Gastroesophageal sphincter (tissue), 4 donors: Measurements from ENCODE around the gene CDC42EP4. TPM values are rescaled to one million over a fixed set of nuclear protein-coding genes. Genes with fewer than 3 reads are reported as not detected.

Source experiments
- ATAC-seq: fragments of 150-250 bp; one replicate; pipeline ENCODE4 v1.9.1; 2016; ENCODE audit warnings: mild to moderate bottlenecking, moderate library complexity
- H3K27ac ChIP-seq, 4 donors: fragments of 200-600 bp; sonication (generic) in 3 of 4; 1 replicate in 3 of 4; 2 replicates in 1 of 4; pipeline ENCODE4 v1.5.1; 2016 to 2019
- H3K27me3 ChIP-seq: fragments of 200-600 bp; sonication (generic); one replicate; pipeline ENCODE4 v1.5.1; 2019
- H3K36me3 ChIP-seq, 2 donors: fragments of 200-600 bp; sonication (generic); one replicate each; pipeline ENCODE4 v1.5.1; 2019; ENCODE audit warnings: control low read depth in 1 of 2
- H3K4me1 ChIP-seq, 3 donors: fragments of 200-600 bp; sonication (generic); 1 replicate in 2 of 3; 2 replicates in 1 of 3; pipeline ENCODE4 v1.5.1; 2016 to 2019; ENCODE audit warnings: control low read depth in 2 of 3
- H3K4me3 ChIP-seq, 2 donors: fragments of 200-600 bp; sonication (generic); one replicate each; pipeline ENCODE4 v1.5.1; 2019; ENCODE audit warnings: mild to moderate bottlenecking in 1 of 2, moderate library complexity in 1 of 2
- H3K9me3 ChIP-seq, 3 donors: fragments of 200-600 bp; sonication (generic); one replicate each; pipeline ENCODE4 v1.5.1; 2017 to 2019; ENCODE audit warnings: control low read depth in 2 of 3
- CTCF ChIP-seq, 4 experiments: fragments of 200-600 bp in 2 of 4; fragments of 450-650 bp in 2 of 4; sonication (generic) in 1 of 4; IDR thresholded peaks; one replicate each; pipeline ENCODE4 v1.5.1; 2017 to 2019; ENCODE audit warnings: antibody characterized with exemption in 4 of 4, mild to moderate bottlenecking in 2 of 4, moderate library complexity in 2 of 4
- EP300 ChIP-seq: sonication (generic); formaldehyde crosslinking; IDR thresholded peaks from one replicate; pipeline ENCODE4 v1.6.1; 2017; ENCODE audit warnings: antibody characterized with exemption, mild to moderate bottlenecking
- POLR2A ChIP-seq, 2 donors: fragments of 450-650 bp; IDR thresholded peaks; one replicate each; pipeline ENCODE4 v1.6.1; 2017; ENCODE audit warnings: antibody characterized with exemption in 2 of 2, mild to moderate bottlenecking in 2 of 2, moderate library complexity in 1 of 2
- POLR2AphosphoS5 ChIP-seq: sonication (generic); formaldehyde crosslinking; IDR thresholded peaks from one replicate; pipeline ENCODE4 v1.6.1; 2017; ENCODE audit warnings: antibody characterized with exemption
- WGBS, 2 donors: methylation state at CpG; one replicate each; pipeline ENCODE4 v1.1.5; 2018; ENCODE audit warnings: low coverage in 1 of 2; 5-methylcytosine and 5-hydroxymethylcytosine counted together
- total RNA-seq, 4 donors: library from RNA; depleted of rRNA; stranded (reverse); fragments of >200 nt; gene quantifications; one replicate each; pipeline ENCODE4 v1.1.0, GENCODE V29; 2016

Gene CDC42EP4
- total RNA-seq, 4 donors from 2014 or later = 69.4 to 106 (median 73.0) TPM

- Histone ChIP-seq H3K36me3 (peaks cover 0 to 17% of the 10 kb centered on the region in 2 donors), H3K9me3 (no peaks in the 10 kb centered on the region), H3K4me3 (peak overlapping the region in 1 of 2 donors; percentile 18), H3K27me3 (no peaks in the 10 kb centered on the region), H3K4me1 (peaks cover 5 to 50% (median 16%) of the 10 kb centered on the region in 3 donors), H3K27ac (peak overlapping the region; percentile 2 to 86 (median 77))
- ATAC-seq = peak; percentile 76
- 29 to 31% methylated on average over 10 to 11 of the region's 14 CpGs for WGBS, 2 donors
- peak; percentile 56 for TF ChIP-seq POLR2AphosphoS5
- TF ChIP-seq EP300 = no peak
Measured at GRCh38 chr17:73278465-73279453, 33.0 kb downstream of the CDC42EP4 start.

- Histone ChIP-seq H3K36me3 (peaks cover 0 to 16% of the 10 kb centered on the region in 2 donors), H3K27me3 (no peaks in the 10 kb centered on the region), H3K27ac (peak overlapping the region; percentile 14 to 86 (median 77)), H3K4me1 (peaks cover 5 to 43% (median 14%) of the 10 kb centered on the region in 3 donors), H3K4me3 (no peak overlapping the region), H3K9me3 (no peaks in the 10 kb centered on the region)
- 22% methylated on average over 4 of the region's 7 CpGs; no CpG with 5 or more reads in 1 of the 2 donors for WGBS, 2 donors
- peak; percentile 82 for ATAC-seq
- TF ChIP-seq POLR2A (IDR thresholded peaks at IDR 0.05) = no peak
- no peak for TF ChIP-seq CTCF (IDR thresholded peaks at IDR 0.05)
- no peak for TF ChIP-seq EP300
- TF ChIP-seq POLR2AphosphoS5 = no peak
Measured at GRCh38 chr17:73278049-73278464, 33.7 kb downstream of the CDC42EP4 start.

- no peaks in the 10 kb centered on the region for H3K27me3 ChIP-seq
- no peak for ATAC-seq
- TF ChIP-seq POLR2AphosphoS5 = no peak
- TF ChIP-seq EP300 = no peak
- no peak for TF ChIP-seq POLR2A (IDR thresholded peaks at IDR 0.05)
- no peak for TF ChIP-seq CTCF (IDR thresholded peaks at IDR 0.05)
- no peaks in the 10 kb centered on the region for H3K9me3 ChIP-seq
- no peak overlapping the region for H3K4me3 ChIP-seq
- WGBS, 2 donors = 95 to 100% methylated on average over 2 to 4 of the region's 4 CpGs
- no peaks in the 10 kb centered on the region for H3K36me3 ChIP-seq
- H3K27ac ChIP-seq = no peak overlapping the region
- H3K4me1 ChIP-seq = peaks cover 5 to 25% (median 14%) of the 10 kb centered on the region in 3 donors
Measured at GRCh38 chr17:73274490-73274889, 37.3 kb downstream of the CDC42EP4 start.

GRCh38 chr17:73272906-73273218 is 38.9 kb downstream of the CDC42EP4 start:
- H3K4me1 ChIP-seq = peaks cover 0 to 16% (median 4%) of the 10 kb centered on the region in 3 donors
- no peaks in the 10 kb centered on the region for H3K27me3 ChIP-seq
- 80% methylated on average over 1 of the region's 8 CpGs; no CpG with 5 or more reads in 1 of the 2 donors for WGBS, 2 donors
- no peak overlapping the region for H3K4me3 ChIP-seq
- ATAC-seq = no peak
- TF ChIP-seq CTCF (IDR thresholded peaks at IDR 0.05) (no peak), POLR2A (IDR thresholded peaks at IDR 0.05) (no peak), POLR2AphosphoS5 (no peak), EP300 (no peak)
- H3K9me3 ChIP-seq = no peaks in the 10 kb centered on the region
- no peak overlapping the region for H3K27ac ChIP-seq
- no peaks in the 10 kb centered on the region for H3K36me3 ChIP-seq

GRCh38 chr17:73271072-73271471 is 40.7 kb downstream of the CDC42EP4 start:
- TF ChIP-seq EP300 (no peak), POLR2A (IDR thresholded peaks at IDR 0.05) (no peak), CTCF (IDR thresholded peaks at IDR 0.05) (no peak), POLR2AphosphoS5 (no peak)
- H3K4me1 ChIP-seq = peaks cover 0 to 8% (median 0%) of the 10 kb centered on the region in 3 donors
- no peak overlapping the region for H3K4me3 ChIP-seq
- H3K27me3 ChIP-seq = no peaks in the 10 kb centered on the region
- no peaks in the 10 kb centered on the region for H3K36me3 ChIP-seq
- H3K27ac ChIP-seq = no peak overlapping the region
- 86 to 97% methylated on average over 5 to 9 of the region's 9 CpGs for WGBS, 2 donors
- no peaks in the 10 kb centered on the region for H3K9me3 ChIP-seq
- no peak for ATAC-seq
